Measurements from ENCODE around the gene DENND2A. TPM values are rescaled to one million over a fixed set of nuclear protein-coding genes. Genes with fewer than 3 reads are reported as not detected.
"Not testable (repeated sequence)": the region's sequence is repeated elsewhere in the genome, so short reads cannot be mapped to it uniquely, and the experiment has no call there.

The DENND2A gene
- polyA plus RNA-seq, 1 donor = 12.2 TPM

- no CpG with 5 or more reads among the region's 13 CpGs for WGBS (ENCODE audit: insufficient coverage, low lambda C conversion rate)
- Histone ChIP-seq H3K9me3 (ENCODE audit: control insufficient read depth, low read depth, low read length) (no peaks in the 10 kb centered on the region), H3K4me1 (ENCODE audit: control insufficient read depth, insufficient read depth, low read length) (no peaks in the 10 kb centered on the region), H3K27ac (ENCODE audit: low read length) (no peak overlapping the region), H3K36me3 (ENCODE audit: control insufficient read depth, insufficient read depth, low read length) (no peaks in the 10 kb centered on the region), H3K27me3 (ENCODE audit: control insufficient read depth, insufficient read depth, low read length) (no peaks in the 10 kb centered on the region), H3K4me3 (ENCODE audit: low read length) (no peak overlapping the region)
- DNase-seq = peak; percentile 26 to 31
Measured at GRCh38 chr7:140533394-140533872, 107.2 kb downstream of the DENND2A start.

- not testable (repeated sequence) for H3K27me3 ChIP-seq (ENCODE audit: control insufficient read depth, insufficient read depth, low read length); H3K36me3 ChIP-seq (ENCODE audit: control insufficient read depth, insufficient read depth, low read length); DNase-seq; H3K9me3 ChIP-seq (ENCODE audit: control insufficient read depth, low read depth, low read length); H3K4me3 ChIP-seq (ENCODE audit: low read length); H3K4me1 ChIP-seq (ENCODE audit: control insufficient read depth, insufficient read depth, low read length); H3K27ac ChIP-seq (ENCODE audit: low read length)
- WGBS (ENCODE audit: insufficient coverage, low lambda C conversion rate) = no CpG with 5 or more reads among the region's 4 CpGs
Measured at GRCh38 chr7:140529428-140529827, 111.2 kb downstream of the DENND2A start.

- H3K27ac ChIP-seq (ENCODE audit: low read length) = no peak overlapping the region
- peaks cover 8% of the 10 kb centered on the region for H3K36me3 ChIP-seq (ENCODE audit: control insufficient read depth, insufficient read depth, low read length)
- H3K4me1 ChIP-seq (ENCODE audit: control insufficient read depth, insufficient read depth, low read length) = no peaks in the 10 kb centered on the region
- H3K9me3 ChIP-seq (ENCODE audit: control insufficient read depth, low read depth, low read length) = no peaks in the 10 kb centered on the region
- 100% methylated on average over 2 of the region's 31 CpGs for WGBS (ENCODE audit: insufficient coverage, low lambda C conversion rate)
- H3K27me3 ChIP-seq (ENCODE audit: control insufficient read depth, insufficient read depth, low read length) = no peaks in the 10 kb centered on the region
- DNase-seq = no peak
- H3K4me3 ChIP-seq (ENCODE audit: low read length) = no peak overlapping the region
Measured at GRCh38 chr7:140526787-140527664, 113.6 kb downstream of the DENND2A start.

- H3K9me3 ChIP-seq (ENCODE audit: control insufficient read depth, low read depth, low read length) = no peaks in the 10 kb centered on the region
- peaks cover 13% of the 10 kb centered on the region for H3K36me3 ChIP-seq (ENCODE audit: control insufficient read depth, insufficient read depth, low read length)
- no peaks in the 10 kb centered on the region for H3K4me1 ChIP-seq (ENCODE audit: control insufficient read depth, insufficient read depth, low read length)
- H3K4me3 ChIP-seq (ENCODE audit: low read length) = no peak overlapping the region
- H3K27ac ChIP-seq (ENCODE audit: low read length) = no peak overlapping the region
- WGBS (ENCODE audit: insufficient coverage, low lambda C conversion rate) = no CpG with 5 or more reads among the region's 9 CpGs
- DNase-seq = no peak
- no peaks in the 10 kb centered on the region for H3K27me3 ChIP-seq (ENCODE audit: control insufficient read depth, insufficient read depth, low read length)
Measured at GRCh38 chr7:140526214-140526613, 114.4 kb downstream of the DENND2A start.

- WGBS (ENCODE audit: insufficient coverage, low lambda C conversion rate) = no CpG with 5 or more reads among the region's 10 CpGs
- H3K27ac ChIP-seq (ENCODE audit: low read length) = no peak overlapping the region
- no peaks in the 10 kb centered on the region for H3K4me1 ChIP-seq (ENCODE audit: control insufficient read depth, insufficient read depth, low read length)
- no peaks in the 10 kb centered on the region for H3K9me3 ChIP-seq (ENCODE audit: control insufficient read depth, low read depth, low read length)
- H3K4me3 ChIP-seq (ENCODE audit: low read length) = no peak overlapping the region
- no peak for DNase-seq
- H3K36me3 ChIP-seq (ENCODE audit: control insufficient read depth, insufficient read depth, low read length) = peaks cover 13% of the 10 kb centered on the region
- no peaks in the 10 kb centered on the region for H3K27me3 ChIP-seq (ENCODE audit: control insufficient read depth, insufficient read depth, low read length)
Measured at GRCh38 chr7:140525743-140526142, 114.9 kb downstream of the DENND2A start.

GRCh38 chr7:140521421-140521820, 119.2 kb downstream of the DENND2A start:
- Histone ChIP-seq H3K9me3 (ENCODE audit: control insufficient read depth, low read depth, low read length) (no peaks in the 10 kb centered on the region), H3K36me3 (ENCODE audit: control insufficient read depth, insufficient read depth, low read length) (peaks cover 18% of the 10 kb centered on the region), H3K27me3 (ENCODE audit: control insufficient read depth, insufficient read depth, low read length) (no peaks in the 10 kb centered on the region), H3K4me3 (ENCODE audit: low read length) (no peak overlapping the region), H3K27ac (ENCODE audit: low read length) (no peak overlapping the region), H3K4me1 (ENCODE audit: control insufficient read depth, insufficient read depth, low read length) (no peaks in the 10 kb centered on the region)
- no peak for DNase-seq
- no CpG with 5 or more reads among the region's 3 CpGs for WGBS (ENCODE audit: insufficient coverage, low lambda C conversion rate)

- Histone ChIP-seq H3K27me3 (ENCODE audit: control insufficient read depth, insufficient read depth, low read length) (no peaks in the 10 kb centered on the region), H3K4me1 (ENCODE audit: control insufficient read depth, insufficient read depth, low read length) (no peaks in the 10 kb centered on the region), H3K9me3 (ENCODE audit: control insufficient read depth, low read depth, low read length) (no peaks in the 10 kb centered on the region), H3K36me3 (ENCODE audit: control insufficient read depth, insufficient read depth, low read length) (peaks cover 13% of the 10 kb centered on the region), H3K4me3 (ENCODE audit: low read length) (no peak overlapping the region), H3K27ac (ENCODE audit: low read length) (no peak overlapping the region)
- 73% methylated on average over 3 of the region's 7 CpGs for WGBS (ENCODE audit: insufficient coverage, low lambda C conversion rate)
- DNase-seq = no peak
Measured at GRCh38 chr7:140519007-140519399, 121.6 kb downstream of the DENND2A start.

- peaks cover 13% of the 10 kb centered on the region for H3K36me3 ChIP-seq (ENCODE audit: control insufficient read depth, insufficient read depth, low read length)
- no CpG with 5 or more reads among the region's 15 CpGs for WGBS (ENCODE audit: insufficient coverage, low lambda C conversion rate)
- H3K27me3 ChIP-seq (ENCODE audit: control insufficient read depth, insufficient read depth, low read length) = no peaks in the 10 kb centered on the region
- DNase-seq = no peak
- no peaks in the 10 kb centered on the region for H3K4me1 ChIP-seq (ENCODE audit: control insufficient read depth, insufficient read depth, low read length)
- H3K4me3 ChIP-seq (ENCODE audit: low read length) = no peak overlapping the region
- no peak overlapping the region for H3K27ac ChIP-seq (ENCODE audit: low read length)
- no peaks in the 10 kb centered on the region for H3K9me3 ChIP-seq (ENCODE audit: control insufficient read depth, low read depth, low read length)
Measured at GRCh38 chr7:140518370-140519006, 122.1 kb downstream of the DENND2A start.

GRCh38 chr7:140517546-140518369, 122.9 kb downstream of the DENND2A start:
- WGBS (ENCODE audit: insufficient coverage, low lambda C conversion rate) = no CpG with 5 or more reads among the region's 31 CpGs
- Histone ChIP-seq H3K9me3 (ENCODE audit: control insufficient read depth, low read depth, low read length) (no peaks in the 10 kb centered on the region), H3K27ac (ENCODE audit: low read length) (no peak overlapping the region), H3K4me1 (ENCODE audit: control insufficient read depth, insufficient read depth, low read length) (no peaks in the 10 kb centered on the region), H3K4me3 (ENCODE audit: low read length) (no peak overlapping the region), H3K36me3 (ENCODE audit: control insufficient read depth, insufficient read depth, low read length) (peaks cover 11% of the 10 kb centered on the region), H3K27me3 (ENCODE audit: control insufficient read depth, insufficient read depth, low read length) (no peaks in the 10 kb centered on the region)
- DNase-seq = peak; percentile 77 to 83

- Histone ChIP-seq H3K4me1 (ENCODE audit: control insufficient read depth, insufficient read depth, low read length) (no peaks in the 10 kb centered on the region), H3K27me3 (ENCODE audit: control insufficient read depth, insufficient read depth, low read length) (no peaks in the 10 kb centered on the region), H3K27ac (ENCODE audit: low read length) (no peak overlapping the region), H3K36me3 (ENCODE audit: control insufficient read depth, insufficient read depth, low read length) (no peaks in the 10 kb centered on the region), H3K9me3 (ENCODE audit: control insufficient read depth, low read depth, low read length) (no peaks in the 10 kb centered on the region), H3K4me3 (ENCODE audit: low read length) (no peak overlapping the region)
- peak; percentile 31 to 68 for DNase-seq
- WGBS (ENCODE audit: insufficient coverage, low lambda C conversion rate) = no CpG with 5 or more reads among the region's 9 CpGs
Measured at GRCh38 chr7:140512317-140513000, 128.2 kb downstream of the DENND2A start.

Data from large intestine (tissue), 3 donors.